DND-41 (cell line): ENCODE measurements around the gene RGMA.
A peak's percentile ranks its signal among the peaks of the same experiment; 100 is the strongest.

Experiments
- ATAC-seq: fragments of 200-7000 bp; cut with Tn5 transposase; 3 replicates; pipeline ENCODE4 v1.9.1; 2021; ENCODE audit warnings: low read depth; ENCODE audit not compliant: insufficient read depth
- DNase-seq: peaks from one replicate; pipeline ENCODE4 v3.0.0-alpha.2; 2020
- H2AFZ ChIP-seq: 2 replicates; pipeline ENCODE4 v1.6.0; 2012; ENCODE audit warnings: low read depth, low read length
- H3K27ac ChIP-seq: 2 replicates; pipeline ENCODE4 v1.5.1; 2012; ENCODE audit warnings: low read length, inconsistent platforms
- H3K27me3 ChIP-seq: fragments of 200-600 bp; sonication (generic); 2 replicates; pipeline ENCODE4 v1.6.0; 2012; ENCODE audit warnings: low read length, mild to moderate bottlenecking, inconsistent platforms; ENCODE audit not compliant: insufficient read depth, poor library complexity
- H3K36me3 ChIP-seq: 2 replicates; pipeline ENCODE4 v1.5.1; 2012; ENCODE audit warnings: low read length, inconsistent platforms; ENCODE audit not compliant: insufficient read depth
- H3K4me1 ChIP-seq: 2 replicates; pipeline ENCODE4 v1.5.1; 2012; ENCODE audit warnings: mild to moderate bottlenecking, low read length; ENCODE audit not compliant: insufficient read depth
- H3K4me2 ChIP-seq: 2 replicates; pipeline ENCODE4 v1.6.0; 2012; ENCODE audit warnings: mild to moderate bottlenecking, moderate library complexity, low read length, inconsistent platforms; ENCODE audit not compliant: insufficient read depth
- H3K4me3 ChIP-seq, 2 experiments: fragments of 200-600 bp in 1 of 2; shearing (Covaris generic) in 1 of 2; 2 replicates each; pipeline ENCODE4 v1.5.1; 2012 to 2016; ENCODE audit warnings: inconsistent platforms in 2 of 2, low read length in 2 of 2, mild to moderate bottlenecking in 2 of 2, low read depth in 1 of 2, moderate library complexity in 1 of 2
- H3K79me2 ChIP-seq: 2 replicates; pipeline ENCODE4 v1.6.0; 2012; ENCODE audit warnings: low read length, inconsistent platforms; ENCODE audit not compliant: insufficient read depth
- H3K9ac ChIP-seq: 2 replicates; pipeline ENCODE4 v1.6.0; 2012; ENCODE audit warnings: low read depth, mild to moderate bottlenecking, inconsistent platforms, low read length, moderate library complexity
- H3K9me3 ChIP-seq: 2 replicates; pipeline ENCODE4 v1.5.1; 2012; ENCODE audit warnings: low read length, moderate library complexity, mild to moderate bottlenecking, inconsistent platforms; ENCODE audit not compliant: insufficient read depth, severe bottlenecking
- H4K20me1 ChIP-seq: 2 replicates; pipeline ENCODE4 v1.6.0; 2012; ENCODE audit warnings: low read length; ENCODE audit not compliant: insufficient read depth
- EZH2 ChIP-seq: IDR thresholded peaks from 3 replicates; pipeline ENCODE4 v1.6.1; 2012; ENCODE audit warnings: borderline replicate concordance, low read depth, mild to moderate bottlenecking, moderate library complexity, low read length, inconsistent platforms; ENCODE audit not compliant: severe bottlenecking
- TF ChIP-seq, protein P1 (sequence below): IDR thresholded peaks from 2 replicates; pipeline ENCODE4 v1.5.1; 2012; ENCODE audit warnings: borderline replicate concordance, low read length, moderate library complexity, mild to moderate bottlenecking; ENCODE audit not compliant: poor library complexity, severe bottlenecking; ENCODE audit errors: extremely low read depth

Gene RGMA

GRCh38 chr15:93052090-93052879, 36.7 kb downstream of the RGMA start:
- Histone ChIP-seq H4K20me1 (no peaks in the 10 kb centered on the region), H3K9me3 (no peaks in the 10 kb centered on the region)

DNA sequence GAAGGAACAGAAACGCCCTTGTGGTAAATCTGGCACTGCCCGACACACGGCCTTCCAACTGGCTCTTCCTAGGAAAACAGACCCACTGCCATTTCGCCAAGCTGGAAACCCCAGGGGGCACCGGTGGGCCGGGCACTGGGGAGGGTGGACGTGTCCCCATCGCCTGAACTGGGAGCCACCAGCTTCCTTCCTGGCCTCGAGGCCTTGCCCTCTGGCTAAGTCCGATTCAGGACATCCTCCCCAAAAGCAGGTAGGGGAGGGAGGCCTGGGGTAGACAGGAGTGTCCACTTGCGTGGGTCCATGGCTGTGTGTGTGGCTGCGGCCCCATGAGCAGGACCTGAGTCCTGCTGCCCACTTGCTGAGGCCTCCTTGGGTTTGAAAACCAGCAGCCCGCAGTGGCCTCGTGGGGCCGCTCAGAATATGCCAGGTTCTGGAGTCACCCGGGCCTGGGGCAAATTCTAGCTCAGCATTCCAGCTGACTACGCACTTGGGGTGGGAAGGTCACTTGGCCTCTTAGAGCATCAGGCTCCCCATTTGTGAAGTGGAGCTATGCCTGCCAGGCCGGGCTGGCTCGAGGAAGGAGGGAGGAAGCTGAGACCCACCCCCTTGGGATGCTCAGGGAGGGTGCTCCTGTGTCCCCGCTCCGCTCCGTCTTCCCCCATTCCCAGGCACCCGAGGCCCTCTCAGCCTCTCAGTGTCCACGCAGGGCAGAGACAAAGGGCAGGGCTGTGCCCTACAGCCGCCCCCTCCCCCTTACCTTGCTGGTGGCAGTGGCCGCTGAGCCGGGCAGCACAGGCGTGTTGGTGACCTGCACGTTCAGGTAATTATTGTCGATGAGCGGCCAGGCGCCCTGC, 37.5 kb downstream of the RGMA start:
- no peak for TF ChIP-seq EZH2
- TF ChIP-seq, protein P1, sequence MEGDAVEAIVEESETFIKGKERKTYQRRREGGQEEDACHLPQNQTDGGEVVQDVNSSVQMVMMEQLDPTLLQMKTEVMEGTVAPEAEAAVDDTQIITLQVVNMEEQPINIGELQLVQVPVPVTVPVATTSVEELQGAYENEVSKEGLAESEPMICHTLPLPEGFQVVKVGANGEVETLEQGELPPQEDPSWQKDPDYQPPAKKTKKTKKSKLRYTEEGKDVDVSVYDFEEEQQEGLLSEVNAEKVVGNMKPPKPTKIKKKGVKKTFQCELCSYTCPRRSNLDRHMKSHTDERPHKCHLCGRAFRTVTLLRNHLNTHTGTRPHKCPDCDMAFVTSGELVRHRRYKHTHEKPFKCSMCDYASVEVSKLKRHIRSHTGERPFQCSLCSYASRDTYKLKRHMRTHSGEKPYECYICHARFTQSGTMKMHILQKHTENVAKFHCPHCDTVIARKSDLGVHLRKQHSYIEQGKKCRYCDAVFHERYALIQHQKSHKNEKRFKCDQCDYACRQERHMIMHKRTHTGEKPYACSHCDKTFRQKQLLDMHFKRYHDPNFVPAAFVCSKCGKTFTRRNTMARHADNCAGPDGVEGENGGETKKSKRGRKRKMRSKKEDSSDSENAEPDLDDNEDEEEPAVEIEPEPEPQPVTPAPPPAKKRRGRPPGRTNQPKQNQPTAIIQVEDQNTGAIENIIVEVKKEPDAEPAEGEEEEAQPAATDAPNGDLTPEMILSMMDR, result no peak
- Histone ChIP-seq H3K4me3 (no peak overlapping the region), H3K4me2 (no peak overlapping the region), H3K36me3 (peaks cover 70% of the 10 kb centered on the region), H3K4me1 (peaks cover 17% of the 10 kb centered on the region), H3K27me3 (no peaks in the 10 kb centered on the region), H4K20me1 (no peaks in the 10 kb centered on the region), H3K9me3 (no peaks in the 10 kb centered on the region), H3K79me2 (0 out of 2 replicates have a peak, but pooled peaks cover 5% of the 10 kb centered on the region), H3K9ac (no peak overlapping the region), H3K27ac (no peak overlapping the region), H2AFZ (no peak overlapping the region)
- no peak for DNase-seq
- no peak for ATAC-seq

More at GRCh38 chr15:93052090-93052879, 36.7 kb downstream of the RGMA start:
- H3K27ac ChIP-seq, result no peak overlapping the region
- H3K4me2 ChIP-seq, result no peak overlapping the region
- ATAC-seq (no peak), DNase-seq (no peak)
- no peaks in the 10 kb centered on the region for H3K27me3 ChIP-seq
- no peak overlapping the region for H2AFZ ChIP-seq
- H3K4me3 ChIP-seq, result no peak overlapping the region
- H3K36me3 ChIP-seq, result peaks cover 65% of the 10 kb centered on the region
- H3K9ac ChIP-seq, result no peak overlapping the region
- peaks cover 11% of the 10 kb centered on the region for H3K4me1 ChIP-seq
- H3K79me2 ChIP-seq, result 0 out of 2 replicates have a peak, but pooled peaks cover 5% of the 10 kb centered on the region
- TF ChIP-seq, protein P1, result peak; percentile 33
- TF ChIP-seq EZH2, result no peak

DNA sequence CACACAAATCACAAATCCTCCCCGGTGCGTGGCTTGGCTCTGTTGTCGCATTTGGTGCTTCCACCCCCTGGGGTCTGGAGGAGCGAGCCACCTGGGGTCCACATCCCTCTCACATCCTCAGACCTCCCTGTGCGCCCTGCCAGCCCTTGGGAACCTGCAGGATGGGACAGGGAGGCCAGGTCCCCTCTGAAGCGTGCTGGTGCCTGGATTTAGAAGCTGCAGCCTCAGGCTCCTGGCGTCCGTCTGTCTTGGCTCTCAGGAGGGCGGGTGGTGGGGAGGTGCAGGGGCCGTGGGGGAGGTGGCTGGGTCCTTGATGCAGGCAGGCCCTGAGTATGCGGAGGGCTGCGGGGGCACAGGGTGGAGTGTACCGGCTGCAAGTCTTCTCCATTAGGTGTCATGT, 38.4 kb downstream of the RGMA start:
- TF ChIP-seq EZH2, result no peak
- TF ChIP-seq, protein P1, result no peak
- ATAC-seq (no peak), DNase-seq (no peak)
- Histone ChIP-seq H3K79me2 (0 out of 2 replicates have a peak, but pooled peaks cover 5% of the 10 kb centered on the region), H3K36me3 (peaks cover 76% of the 10 kb centered on the region), H3K4me2 (no peak overlapping the region), H2AFZ (no peak overlapping the region), H3K4me3 (no peak overlapping the region), H3K27me3 (no peaks in the 10 kb centered on the region), H3K9ac (no peak overlapping the region), H3K27ac (no peak overlapping the region; the same call in 1 of the 2 replicates), H3K4me1 (peaks cover 17% of the 10 kb centered on the region), H4K20me1 (no peaks in the 10 kb centered on the region), H3K9me3 (peaks cover 3% of the 10 kb centered on the region)
